ENCODE data around the gene DHRSX.

The DHRSX gene

DNA sequence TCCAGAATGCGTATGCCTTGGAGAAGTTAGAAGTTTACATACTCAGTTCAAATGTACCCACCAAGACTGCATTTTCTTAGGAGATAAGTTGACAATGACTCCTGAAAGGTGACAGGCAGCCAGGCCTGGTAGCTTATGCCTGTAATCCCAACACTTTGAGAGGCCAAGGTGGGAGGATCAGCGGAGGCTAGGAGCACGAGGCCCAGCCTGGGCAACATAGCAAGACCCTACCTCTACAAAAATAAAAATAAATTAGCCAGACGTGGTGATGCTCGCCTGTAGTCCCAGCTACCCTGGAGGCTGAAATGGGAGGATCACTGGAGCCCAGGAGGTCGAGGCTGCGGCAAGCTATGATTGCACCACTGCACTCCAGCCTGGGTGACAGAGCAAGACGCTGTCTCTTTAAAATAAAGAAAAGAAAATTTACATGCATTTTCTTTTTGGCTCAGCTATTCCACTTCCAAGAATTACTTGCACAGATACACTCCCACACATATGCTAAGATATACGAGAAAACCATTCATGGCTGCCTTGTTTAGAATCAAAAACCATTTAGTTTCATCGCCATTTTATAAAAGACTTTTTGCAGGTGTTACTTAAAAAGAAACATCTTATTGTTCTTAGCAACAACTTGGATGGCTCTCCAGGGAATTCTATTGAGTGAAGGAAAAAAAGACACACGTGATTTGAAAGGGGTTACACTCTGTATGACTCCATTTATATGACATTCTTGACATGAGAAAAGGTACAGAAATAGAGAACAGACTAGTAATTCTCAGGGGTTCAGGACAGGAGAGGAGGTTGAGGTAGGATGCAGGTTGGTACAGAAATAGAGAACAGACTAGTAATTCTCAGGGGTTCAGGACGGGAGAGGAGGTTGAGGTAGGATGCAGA, 66.3 kb downstream of the DHRSX start:
- in situ Hi-C loops (cut with HindIII; ENCODE audit: low sequenced_read_pairs), result no loop called here
- no peak for DNase-seq (ENCODE audit: low read depth)
- TF ChIP-seq, protein P1, sequence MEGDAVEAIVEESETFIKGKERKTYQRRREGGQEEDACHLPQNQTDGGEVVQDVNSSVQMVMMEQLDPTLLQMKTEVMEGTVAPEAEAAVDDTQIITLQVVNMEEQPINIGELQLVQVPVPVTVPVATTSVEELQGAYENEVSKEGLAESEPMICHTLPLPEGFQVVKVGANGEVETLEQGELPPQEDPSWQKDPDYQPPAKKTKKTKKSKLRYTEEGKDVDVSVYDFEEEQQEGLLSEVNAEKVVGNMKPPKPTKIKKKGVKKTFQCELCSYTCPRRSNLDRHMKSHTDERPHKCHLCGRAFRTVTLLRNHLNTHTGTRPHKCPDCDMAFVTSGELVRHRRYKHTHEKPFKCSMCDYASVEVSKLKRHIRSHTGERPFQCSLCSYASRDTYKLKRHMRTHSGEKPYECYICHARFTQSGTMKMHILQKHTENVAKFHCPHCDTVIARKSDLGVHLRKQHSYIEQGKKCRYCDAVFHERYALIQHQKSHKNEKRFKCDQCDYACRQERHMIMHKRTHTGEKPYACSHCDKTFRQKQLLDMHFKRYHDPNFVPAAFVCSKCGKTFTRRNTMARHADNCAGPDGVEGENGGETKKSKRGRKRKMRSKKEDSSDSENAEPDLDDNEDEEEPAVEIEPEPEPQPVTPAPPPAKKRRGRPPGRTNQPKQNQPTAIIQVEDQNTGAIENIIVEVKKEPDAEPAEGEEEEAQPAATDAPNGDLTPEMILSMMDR (IDR thresholded peaks at IDR 0.05; ENCODE audit: low read depth, low read length, missing control alignments), result no peak
- H3K4me3 ChIP-seq (ENCODE audit: low read depth, low read length), result no peak overlapping the region

DNA sequence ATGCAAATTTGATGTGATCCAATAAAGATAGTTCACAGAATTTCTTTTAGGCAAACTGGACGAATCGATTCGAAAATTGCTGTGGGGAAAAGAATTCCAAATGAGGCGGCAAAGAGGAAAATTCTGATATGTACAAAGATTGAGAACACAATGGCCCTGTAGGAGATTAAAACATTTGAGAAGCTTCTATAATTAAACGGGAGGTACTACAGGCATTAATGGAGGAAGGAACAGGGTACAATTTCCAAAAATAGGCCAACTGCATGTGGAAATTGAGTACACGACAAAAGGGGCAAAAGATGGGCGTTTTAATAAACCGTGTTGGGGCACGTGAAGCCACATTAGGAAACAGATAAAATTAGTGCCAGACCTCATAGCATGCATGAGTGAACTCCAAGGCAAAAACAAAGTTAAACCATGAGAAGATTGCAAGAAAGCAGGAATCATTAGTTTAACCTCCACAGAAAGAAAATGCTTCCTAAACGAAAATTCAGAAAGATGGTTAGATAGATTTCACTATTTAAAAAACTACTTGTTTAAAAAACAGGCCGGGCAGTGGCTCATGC, 68.4 kb downstream of the DHRSX start:
- no peak for DNase-seq (ENCODE audit: low read depth)
- in situ Hi-C loops (cut with HindIII; ENCODE audit: low sequenced_read_pairs), result no loop called here
- no peak overlapping the region for H3K4me3 ChIP-seq (ENCODE audit: low read depth, low read length)
- TF ChIP-seq, protein P1 (IDR thresholded peaks at IDR 0.05; ENCODE audit: low read depth, low read length, missing control alignments), result no peak

DNA sequence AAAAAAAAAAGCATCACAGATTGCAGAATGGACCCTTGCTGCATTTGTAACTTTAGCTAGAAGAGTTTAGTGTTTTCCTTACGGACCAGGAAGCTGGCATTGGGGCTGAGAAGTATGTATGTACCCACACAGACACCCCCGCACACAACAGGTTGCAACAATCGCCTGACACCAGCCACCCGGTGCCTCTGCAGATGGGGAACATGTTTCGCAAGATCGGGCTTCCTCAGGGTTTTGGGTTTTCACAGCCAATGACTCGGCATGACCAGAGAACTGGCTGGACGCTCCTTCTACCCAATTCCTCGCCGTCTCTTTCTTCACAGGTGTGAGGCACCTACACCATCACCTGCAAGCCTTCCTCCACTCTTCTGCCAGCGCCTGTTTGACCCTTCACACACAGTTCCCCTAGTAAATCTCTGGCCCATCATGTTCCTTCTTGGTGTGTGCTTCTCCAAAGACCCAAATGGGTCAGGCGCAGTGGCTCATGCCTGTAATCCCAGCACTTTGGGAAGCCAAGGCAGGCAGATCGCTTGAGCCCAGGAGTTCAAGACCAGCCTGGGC, 70.4 kb downstream of the DHRSX start:
- TF ChIP-seq, protein P1 (IDR thresholded peaks at IDR 0.05; ENCODE audit: low read depth, low read length, missing control alignments), result no peak
- in situ Hi-C loops (cut with HindIII; ENCODE audit: low sequenced_read_pairs), result no loop called here

DNA sequence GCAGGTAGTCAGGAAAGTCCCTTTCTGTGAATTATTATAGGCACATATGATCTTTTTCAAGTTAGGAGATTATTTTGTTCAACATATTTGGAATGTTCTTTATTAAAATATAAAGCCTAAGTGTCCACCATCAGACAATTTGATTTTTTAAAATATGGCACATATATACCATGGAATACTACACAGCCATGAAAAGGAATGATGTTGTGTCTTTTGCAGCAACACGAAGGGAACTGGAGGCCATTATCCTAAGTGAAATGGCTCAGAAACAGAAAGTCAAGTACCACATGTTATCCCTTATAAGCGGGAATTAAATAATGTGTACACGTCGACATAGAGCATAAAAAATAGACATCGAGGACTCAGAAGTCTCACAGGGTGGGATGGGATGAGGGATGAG, 73.0 kb downstream of the DHRSX start:
- no peak for DNase-seq (ENCODE audit: low read depth)
- TF ChIP-seq, protein P1 (IDR thresholded peaks at IDR 0.05; ENCODE audit: low read depth, low read length, missing control alignments), result no peak
- in situ Hi-C loops (cut with HindIII; ENCODE audit: low sequenced_read_pairs), result no loop called here
- H3K4me3 ChIP-seq (ENCODE audit: low read depth, low read length), result no peak overlapping the region

More for the DNA sequence above, 70.4 kb downstream of the DHRSX start:
- no peak for DNase-seq (ENCODE audit: low read depth)
- no peak overlapping the region for H3K4me3 ChIP-seq (ENCODE audit: low read depth, low read length)

DNA sequence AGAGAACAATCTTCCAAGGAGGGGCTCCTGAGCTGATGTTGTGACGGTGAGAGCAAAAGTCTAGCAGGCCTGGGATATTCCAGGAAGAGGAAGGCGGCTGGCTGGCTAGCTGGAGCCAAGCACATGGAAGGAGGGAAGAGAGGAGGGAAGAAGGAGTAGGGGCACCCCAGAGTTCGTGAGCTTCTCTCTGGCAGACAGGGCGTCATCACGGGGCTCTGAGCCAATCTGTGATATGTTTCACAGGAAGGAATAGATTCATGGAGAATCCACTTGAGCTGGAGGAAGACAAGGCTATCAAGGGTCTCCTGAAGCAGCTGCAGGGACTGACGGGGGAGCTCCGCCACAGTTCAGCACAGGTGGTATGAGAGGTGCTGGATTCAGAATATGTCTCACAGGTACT, 73.6 kb downstream of the DHRSX start:
- TF ChIP-seq, protein P1 (IDR thresholded peaks at IDR 0.05; ENCODE audit: low read depth, low read length, missing control alignments), result no peak
- H3K4me3 ChIP-seq (ENCODE audit: low read depth, low read length), result no peak overlapping the region

DNA sequence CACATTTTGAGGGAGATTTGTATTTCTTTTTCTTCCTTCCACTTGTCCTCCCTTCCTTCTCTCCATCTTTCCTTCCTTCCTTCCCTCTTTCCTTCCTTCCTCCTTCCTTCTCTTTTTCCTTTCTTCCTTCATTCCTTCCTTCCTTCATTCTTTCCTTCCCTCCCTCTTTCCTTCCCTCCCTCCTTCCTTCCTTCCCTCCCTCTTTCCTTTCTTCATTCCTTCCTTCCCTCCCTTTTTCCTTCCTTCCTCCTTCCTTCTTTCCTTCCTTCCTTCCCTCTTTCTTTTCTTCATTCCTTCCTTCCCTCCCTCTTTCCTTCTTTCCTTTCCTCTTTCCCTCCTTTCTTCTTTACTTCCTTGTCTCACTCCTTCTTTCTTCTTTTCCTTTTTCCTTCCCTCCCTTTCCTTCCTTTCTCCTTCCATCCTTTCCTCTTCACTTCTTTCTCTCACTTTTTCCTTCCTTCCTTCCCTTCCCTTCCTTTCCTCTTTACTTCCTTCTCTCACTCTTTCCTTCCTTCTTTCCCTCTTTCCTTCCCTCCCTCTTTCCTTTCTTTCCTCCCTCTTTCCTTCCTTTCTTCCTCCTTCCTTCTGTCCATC, 74.4 kb downstream of the DHRSX start:
- DNase-seq (ENCODE audit: low read depth), result no peak
- no peak overlapping the region for H3K4me3 ChIP-seq (ENCODE audit: low read depth, low read length)
- in situ Hi-C loops (cut with HindIII; ENCODE audit: low sequenced_read_pairs), result no loop called here
- TF ChIP-seq, protein P1 (IDR thresholded peaks at IDR 0.05; ENCODE audit: low read depth, low read length, missing control alignments), result no peak

More for the DNA sequence above, 73.6 kb downstream of the DHRSX start:
- in situ Hi-C loops (cut with HindIII; ENCODE audit: low sequenced_read_pairs), result no loop called here
- DNase-seq (ENCODE audit: low read depth), result no peak
